GM12878 (cell line): ENCODE results near the gene ETS1. TPM values are rescaled to one million over a fixed set of nuclear protein-coding genes. Genes with fewer than 3 reads are reported as not detected.

Source experiments
- ATF2 ChIP-seq: IDR thresholded peaks from 2 replicates; pipeline ENCODE4 v1.6.1; 2012; ENCODE audit warnings: low read length, inconsistent platforms
- ATF7 ChIP-seq: fragments of 450-650 bp; IDR thresholded peaks from 2 replicates; pipeline ENCODE4 v1.6.1; 2016; ENCODE audit warnings: low read depth, mild to moderate bottlenecking
- CBX3 ChIP-seq: fragments of 200-600 bp; sonication (generic); IDR thresholded peaks from 2 replicates; pipeline ENCODE4 v1.6.1; 2016; ENCODE audit warnings: low read depth, borderline replicate concordance
- CHD2 ChIP-seq: IDR thresholded peaks from 2 replicates; pipeline ENCODE4 v1.6.1; 2011; ENCODE audit warnings: low read depth, low read length, improper control_type of control experiment, borderline replicate concordance
- DPF2 ChIP-seq: fragments of 450-650 bp; IDR thresholded peaks from 2 replicates; pipeline ENCODE4 v1.6.1; 2017; ENCODE audit warnings: mild to moderate bottlenecking
- ESRRA ChIP-seq: IDR thresholded peaks from 2 replicates; pipeline ENCODE4 v1.6.1; 2012; ENCODE audit warnings: mild to moderate bottlenecking, low read length, improper control_type of control experiment
- HDAC6 ChIP-seq: fragments of 200-600 bp; sonication (generic); IDR thresholded peaks from one replicate; pipeline ENCODE4 v1.8.0; 2017; ENCODE audit warnings: antibody characterized with exemption; ENCODE audit not compliant: unreplicated experiment
- IKZF1 ChIP-seq: fragments of 450-650 bp; conservative IDR thresholded peaks from 2 replicates; pipeline ENCODE4 v1.6.1; 2017; ENCODE audit warnings: antibody characterized with exemption, mild to moderate bottlenecking
- IKZF2 ChIP-seq, 2 experiments: fragments of 450-650 bp; IDR thresholded peaks; 2 replicates each; pipeline ENCODE4 v1.6.1; 2017; ENCODE audit warnings: mild to moderate bottlenecking in 2 of 2, moderate library complexity in 2 of 2
- MEF2B ChIP-seq: fragments of 450-650 bp; IDR thresholded peaks from 2 replicates; pipeline ENCODE4 v1.6.1; 2018; ENCODE audit warnings: mild to moderate bottlenecking, moderate library complexity; ENCODE audit not compliant: partially characterized antibody, poor library complexity, severe bottlenecking
- MTA2 ChIP-seq: fragments of 450-650 bp; IDR thresholded peaks from 2 replicates; pipeline ENCODE4 v1.6.1; 2016; ENCODE audit warnings: low read depth, mild to moderate bottlenecking, moderate library complexity
- MXI1 ChIP-seq: fragments of 150-350 bp; IDR thresholded peaks from 2 replicates; pipeline ENCODE4 v1.6.1; 2011; ENCODE audit warnings: low read depth, mild to moderate bottlenecking, inconsistent platforms, low read length, improper control_type of control experiment
- MYB ChIP-seq: fragments of 150-350 bp; IDR thresholded peaks from 2 replicates; pipeline ENCODE4 v1.6.1; 2014; ENCODE audit warnings: mild to moderate bottlenecking, low read depth, low read length, borderline replicate concordance
- NFYA ChIP-seq: IDR thresholded peaks from 2 replicates; pipeline ENCODE4 v1.6.1; 2011; ENCODE audit warnings: low read depth, mild to moderate bottlenecking, low read length, improper control_type of control experiment, borderline replicate concordance
- NFYB ChIP-seq: IDR thresholded peaks from 2 replicates; pipeline ENCODE4 v1.6.1; 2011; ENCODE audit warnings: low read depth, mild to moderate bottlenecking, low read length, improper control_type of control experiment, moderate library complexity; ENCODE audit not compliant: insufficient read depth
- PML ChIP-seq: IDR thresholded peaks from 2 replicates; pipeline ENCODE4 v1.6.1; 2012; ENCODE audit warnings: low read length, inconsistent platforms
- POU2F2 ChIP-seq: IDR thresholded peaks from 3 replicates; pipeline ENCODE4 v1.6.1; 2011; ENCODE audit warnings: low read depth, mild to moderate bottlenecking, low read length, borderline replicate concordance
- RAD21 ChIP-seq: IDR thresholded peaks from 2 replicates; pipeline ENCODE4 v1.6.1; 2011; ENCODE audit warnings: mild to moderate bottlenecking, low read depth, low read length, moderate library complexity; ENCODE audit not compliant: insufficient read depth
- RAD51 ChIP-seq: fragments of 450-650 bp; IDR thresholded peaks from 2 replicates; pipeline ENCODE4 v1.6.1; 2016; ENCODE audit warnings: moderate library complexity, mild to moderate bottlenecking, inconsistent platforms
- RCOR1 ChIP-seq: conservative IDR thresholded peaks from 2 replicates; pipeline ENCODE4 v1.6.1; 2012; ENCODE audit warnings: low read depth, low read length, improper control_type of control experiment
- SIX5 ChIP-seq: IDR thresholded peaks from 2 replicates; pipeline ENCODE4 v1.6.1; 2011; ENCODE audit warnings: mild to moderate bottlenecking, low read depth, low read length, moderate library complexity; ENCODE audit not compliant: severe bottlenecking
- SMC3 ChIP-seq: IDR thresholded peaks from 2 replicates; pipeline ENCODE4 v1.6.1; 2011; ENCODE audit warnings: low read length, improper control_type of control experiment, borderline replicate concordance
- WRNIP1 ChIP-seq: IDR thresholded peaks from 2 replicates; pipeline ENCODE4 v1.6.1; 2011; ENCODE audit warnings: low read depth, low read length, improper control_type of control experiment, borderline replicate concordance
- polyA plus RNA-seq, 11 experiments: library from polyadenylated mRNA; depleted of rRNA in 4 of 11; unstranded in 6 of 11; stranded (reverse) in 5 of 11; fragments of >200 nt; fragmentation: Nextera tagmentation in 4 of 11; fragmentation: Illumina TruSeq in 1 of 11; extraction: Ambion mirVana in 4 of 11; extraction: Trizol in 1 of 11; gene quantifications; 1 replicate in 1 of 11; 2 replicates in 10 of 11; pipeline versions ENCODE4 v1.2.1 to v1.2.3, GENCODE V29; 2011 to 2016; ENCODE audit warnings: inconsistent platforms in 2 of 11, missing spikeins in 2 of 11, low read depth in 1 of 11
- total RNA-seq, 4 experiments: library from RNA; depleted of rRNA in 3 of 4; stranded (reverse); fragments of >200 nt in 3 of 4; fragmentation: Illumina TruSeq in 1 of 4; extraction: Trizol in 1 of 4; gene quantifications; 2 replicates each; pipeline versions ENCODE4 v1.2.1 to v1.2.3, GENCODE V29; 2013 to 2021
- TF ChIP-seq, protein P1 (sequence below): IDR thresholded peaks from 2 replicates; pipeline ENCODE4 v1.6.1; 2011; ENCODE audit warnings: low read depth, mild to moderate bottlenecking, low read length, moderate library complexity, borderline replicate concordance; ENCODE audit errors: extremely low read depth
- TF ChIP-seq, protein P2 (sequence below): fragments of 450-650 bp; formaldehyde crosslinking; IDR thresholded peaks from 2 replicates; pipeline ENCODE4 v1.5.0; 2022; ENCODE audit warnings: mild to moderate bottlenecking, missing genetic modification characterization

The ETS1 gene
- total and polyA plus RNA-seq, 10 of the 15 experiments (the other 5 are each of a cell fraction or from before 2014, with no cell fraction given): 12.5 to 112 (median 55.5) TPM

- TF ChIP-seq RAD21: 0 out of 2 replicates have a peak, but pooled peaks have one; percentile 2
- TF ChIP-seq IKZF1: 0 out of 2 replicates have a peak, but pooled peaks have one; percentile 34
- TF ChIP-seq, protein P1, sequence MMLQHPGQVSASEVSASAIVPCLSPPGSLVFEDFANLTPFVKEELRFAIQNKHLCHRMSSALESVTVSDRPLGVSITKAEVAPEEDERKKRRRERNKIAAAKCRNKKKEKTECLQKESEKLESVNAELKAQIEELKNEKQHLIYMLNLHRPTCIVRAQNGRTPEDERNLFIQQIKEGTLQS: no peak
- 0 out of 4 replicates have a peak, but pooled peaks have one; percentile 35 to 66 for TF ChIP-seq IKZF2 (IDR thresholded peaks at IDR 0.05)
- peak; percentile 64 for TF ChIP-seq CHD2
- peak; percentile 74 for TF ChIP-seq ATF7
- peak; percentile 62; the same call in 1 of the 2 replicates for TF ChIP-seq ATF2
- peak; percentile 13; the same call in 1 of the 2 replicates for TF ChIP-seq SMC3
- TF ChIP-seq MTA2: peak; percentile 30; the same call in 1 of the 2 replicates
- no peak for TF ChIP-seq SIX5
- TF ChIP-seq ESRRA: no peak
- 0 out of 2 replicates have a peak, but pooled peaks have one; percentile 22 for TF ChIP-seq PML
- TF ChIP-seq, protein P2, sequence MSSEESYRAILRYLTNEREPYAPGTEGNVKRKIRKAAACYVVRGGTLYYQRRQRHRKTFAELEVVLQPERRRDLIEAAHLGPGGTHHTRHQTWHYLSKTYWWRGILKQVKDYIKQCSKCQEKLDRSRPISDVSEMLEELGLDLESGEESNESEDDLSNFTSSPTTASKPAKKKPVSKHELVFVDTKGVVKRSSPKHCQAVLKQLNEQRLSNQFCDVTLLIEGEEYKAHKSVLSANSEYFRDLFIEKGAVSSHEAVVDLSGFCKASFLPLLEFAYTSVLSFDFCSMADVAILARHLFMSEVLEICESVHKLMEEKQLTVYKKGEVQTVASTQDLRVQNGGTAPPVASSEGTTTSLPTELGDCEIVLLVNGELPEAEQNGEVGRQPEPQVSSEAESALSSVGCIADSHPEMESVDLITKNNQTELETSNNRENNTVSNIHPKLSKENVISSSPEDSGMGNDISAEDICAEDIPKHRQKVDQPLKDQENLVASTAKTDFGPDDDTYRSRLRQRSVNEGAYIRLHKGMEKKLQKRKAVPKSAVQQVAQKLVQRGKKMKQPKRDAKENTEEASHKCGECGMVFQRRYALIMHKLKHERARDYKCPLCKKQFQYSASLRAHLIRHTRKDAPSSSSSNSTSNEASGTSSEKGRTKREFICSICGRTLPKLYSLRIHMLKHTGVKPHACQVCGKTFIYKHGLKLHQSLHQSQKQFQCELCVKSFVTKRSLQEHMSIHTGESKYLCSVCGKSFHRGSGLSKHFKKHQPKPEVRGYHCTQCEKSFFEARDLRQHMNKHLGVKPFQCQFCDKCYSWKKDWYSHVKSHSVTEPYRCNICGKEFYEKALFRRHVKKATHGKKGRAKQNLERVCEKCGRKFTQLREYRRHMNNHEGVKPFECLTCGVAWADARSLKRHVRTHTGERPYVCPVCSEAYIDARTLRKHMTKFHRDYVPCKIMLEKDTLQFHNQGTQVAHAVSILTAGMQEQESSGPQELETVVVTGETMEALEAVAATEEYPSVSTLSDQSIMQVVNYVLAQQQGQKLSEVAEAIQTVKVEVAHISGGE (CRISPR knock-in tag): no peak
- TF ChIP-seq RAD51: no peak
- TF ChIP-seq DPF2: no peak; the same call in 1 of the 2 replicates
- no peak for TF ChIP-seq RCOR1
- TF ChIP-seq NFYB: peak; percentile 81
- TF ChIP-seq MYB: no peak; the same call in 1 of the 2 replicates
- TF ChIP-seq CBX3: no peak
- TF ChIP-seq MXI1: 0 out of 2 replicates have a peak, but pooled peaks have one; percentile 52
- peak; percentile 91; the same call in 2 of the 3 replicates for TF ChIP-seq POU2F2
- TF ChIP-seq WRNIP1: 0 out of 2 replicates have a peak, but pooled peaks have one; percentile 86
- peak; percentile 45 for TF ChIP-seq MEF2B
- TF ChIP-seq NFYA: no peak
- no peak for TF ChIP-seq HDAC6
Measured at GRCh38 chr11:128552783-128553661, 34.3 kb downstream of the ETS1 start (continued).
